CD4-positive, alpha-beta T cell treated with Interleukin-4 for 1 hour (primary cell): Measurements from ENCODE around the gene SH2B3.
"Not testable (repeated sequence)": the region's sequence is repeated elsewhere in the genome, so short reads cannot be mapped to it uniquely, and the experiment has no call there.

Experiments used
- DNase-seq, 2 donors: peaks; one replicate each; pipeline ENCODE4 v3.0.0-alpha.2; 2020 to 2022

SH2B3 gene

DNA sequence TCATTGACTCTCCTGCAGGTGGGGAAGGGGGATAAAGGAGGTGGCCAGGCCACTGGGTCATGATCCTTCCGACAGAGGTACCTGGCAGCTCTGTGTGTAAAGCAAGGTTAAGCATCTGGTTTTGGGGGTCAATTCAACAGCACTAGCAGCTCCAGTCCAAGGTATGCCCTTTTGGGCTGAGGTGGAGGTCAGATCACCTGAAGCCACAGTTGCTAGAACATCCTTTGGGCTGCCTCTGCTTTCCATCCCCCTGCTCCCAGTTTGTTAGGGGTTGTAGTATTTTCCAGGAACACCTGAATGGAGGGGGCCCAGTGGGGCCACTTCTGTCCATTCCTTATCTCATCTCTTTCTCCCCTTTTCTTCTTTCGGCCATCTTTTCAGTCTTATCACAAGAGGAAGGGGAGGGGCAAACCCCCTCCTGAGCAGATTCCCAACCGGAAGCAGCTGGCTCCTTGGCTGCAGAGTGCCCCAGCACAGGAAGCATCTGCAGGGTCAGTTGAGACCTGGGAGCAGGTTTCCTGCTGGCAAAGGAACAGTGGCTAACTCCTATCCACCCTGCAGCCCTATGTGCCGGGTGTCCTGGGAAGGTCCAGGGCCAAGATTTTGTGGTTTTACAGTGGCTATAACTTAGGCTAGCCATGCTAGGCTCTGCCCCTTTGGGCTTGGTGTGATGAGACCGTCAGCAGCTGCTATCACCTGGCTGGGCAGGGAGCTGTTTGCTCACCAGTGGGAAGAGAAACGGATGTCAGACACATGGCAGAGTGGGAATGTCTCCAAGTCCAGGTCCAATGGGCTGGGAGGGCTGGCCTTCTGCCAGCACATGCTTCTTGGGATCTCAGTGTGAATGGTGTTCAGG is 40.2 kb downstream of the SH2B3 start:
- peak in 1 of 2 donors; percentile 9 for DNase-seq

DNA sequence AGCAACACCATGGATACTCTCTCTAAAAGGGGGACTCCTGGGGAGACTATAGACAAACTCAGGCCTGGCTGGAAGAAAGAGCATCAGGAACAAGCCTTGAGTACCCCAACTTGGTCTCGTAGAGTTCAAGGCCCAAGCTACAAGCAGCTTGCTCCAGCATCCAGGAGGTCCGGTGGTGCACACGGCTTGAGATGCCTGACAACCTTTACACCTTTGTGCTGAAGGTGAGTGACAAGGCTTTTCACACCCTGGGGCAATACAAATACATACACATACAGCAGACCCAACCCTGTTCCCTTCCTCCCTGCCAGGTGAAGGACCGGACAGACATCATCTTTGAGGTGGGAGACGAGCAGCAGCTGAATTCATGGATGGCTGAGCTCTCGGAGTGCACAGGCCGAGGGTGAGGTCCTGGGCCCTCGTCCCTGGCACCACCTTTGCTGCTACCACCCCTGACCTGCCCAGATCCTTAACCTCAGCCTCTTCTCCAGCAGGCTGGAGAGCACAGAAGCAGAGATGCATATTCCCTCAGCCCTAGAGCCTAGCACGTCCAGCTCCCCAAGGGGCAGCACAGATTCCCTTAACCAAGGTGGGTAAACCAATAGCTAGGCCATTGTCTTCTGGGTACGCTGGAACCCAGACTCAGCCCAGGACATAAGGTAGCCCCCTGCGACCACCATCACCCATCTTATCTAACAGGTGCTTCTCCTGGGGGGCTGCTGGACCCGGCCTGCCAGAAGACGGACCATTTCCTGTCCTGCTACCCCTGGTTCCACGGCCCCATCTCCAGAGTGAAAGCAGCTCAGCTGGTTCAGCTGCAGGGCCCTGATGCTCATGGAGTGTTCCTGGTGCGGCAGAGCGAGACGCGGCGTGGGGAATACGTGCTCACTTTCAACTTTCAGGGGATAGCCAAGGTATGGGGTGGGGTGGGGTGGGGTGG is 41.2 kb downstream of the SH2B3 start:
- DNase-seq, result peak in 1 of 2 donors; percentile 7

DNA sequence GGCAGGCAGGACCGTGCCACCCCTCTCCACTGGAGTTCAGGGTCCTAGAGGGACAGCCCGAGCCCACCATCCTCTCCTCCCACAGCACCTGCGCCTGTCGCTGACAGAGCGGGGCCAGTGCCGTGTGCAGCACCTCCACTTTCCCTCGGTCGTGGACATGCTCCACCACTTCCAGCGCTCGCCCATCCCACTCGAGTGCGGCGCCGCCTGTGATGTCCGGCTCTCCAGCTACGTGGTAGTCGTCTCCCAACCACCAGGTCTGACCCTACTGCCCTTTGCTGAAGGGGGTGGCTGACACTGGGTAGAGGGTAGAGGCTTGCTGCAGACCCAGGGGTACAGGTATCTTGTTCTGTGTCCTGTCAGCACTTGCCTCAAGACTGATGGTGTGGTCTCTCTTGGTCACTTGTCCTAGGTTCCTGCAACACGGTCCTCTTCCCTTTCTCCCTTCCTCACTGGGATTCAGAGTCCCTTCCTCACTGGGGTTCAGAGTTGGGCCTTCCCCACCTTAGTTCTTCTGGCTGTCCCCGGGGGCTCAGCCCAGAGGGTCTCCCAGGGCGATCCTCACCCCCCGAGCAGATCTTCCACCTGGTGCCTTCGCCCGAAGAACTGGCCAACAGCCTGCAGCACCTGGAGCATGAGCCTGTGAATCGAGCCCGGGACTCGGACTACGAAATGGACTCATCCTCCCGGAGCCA is 42.0 kb downstream of the SH2B3 start:
- peak in 1 of 2 donors; percentile 9 for DNase-seq

DNA sequence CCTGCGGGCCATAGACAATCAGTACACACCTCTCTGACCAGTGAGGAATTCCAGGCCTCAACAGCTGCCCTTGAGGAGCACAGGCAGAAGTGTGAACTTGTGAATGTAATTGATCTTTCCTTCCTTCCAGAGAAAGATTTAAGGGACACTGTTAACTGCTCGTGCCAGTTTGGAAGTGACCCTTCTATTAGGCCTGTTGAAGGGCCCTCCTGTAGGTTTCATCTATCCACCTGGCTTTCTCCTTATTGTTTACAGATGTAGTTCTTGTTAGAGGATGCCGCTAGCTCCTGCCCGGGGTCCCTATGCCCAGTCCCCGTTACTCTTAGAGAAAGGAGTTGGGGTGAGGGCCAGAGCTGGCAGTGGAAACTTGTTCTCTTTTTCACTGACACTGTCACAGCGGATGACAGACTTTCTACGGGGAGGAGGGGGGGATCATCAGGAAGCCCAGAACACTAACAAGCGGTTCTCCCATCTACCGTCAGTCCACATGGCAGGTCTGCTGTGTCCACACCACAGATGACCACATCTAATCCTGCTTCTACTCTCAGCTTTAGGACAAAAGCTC is 42.6 kb downstream of the SH2B3 start:
- peak in 1 of 2 donors; percentile 4 for DNase-seq

DNA sequence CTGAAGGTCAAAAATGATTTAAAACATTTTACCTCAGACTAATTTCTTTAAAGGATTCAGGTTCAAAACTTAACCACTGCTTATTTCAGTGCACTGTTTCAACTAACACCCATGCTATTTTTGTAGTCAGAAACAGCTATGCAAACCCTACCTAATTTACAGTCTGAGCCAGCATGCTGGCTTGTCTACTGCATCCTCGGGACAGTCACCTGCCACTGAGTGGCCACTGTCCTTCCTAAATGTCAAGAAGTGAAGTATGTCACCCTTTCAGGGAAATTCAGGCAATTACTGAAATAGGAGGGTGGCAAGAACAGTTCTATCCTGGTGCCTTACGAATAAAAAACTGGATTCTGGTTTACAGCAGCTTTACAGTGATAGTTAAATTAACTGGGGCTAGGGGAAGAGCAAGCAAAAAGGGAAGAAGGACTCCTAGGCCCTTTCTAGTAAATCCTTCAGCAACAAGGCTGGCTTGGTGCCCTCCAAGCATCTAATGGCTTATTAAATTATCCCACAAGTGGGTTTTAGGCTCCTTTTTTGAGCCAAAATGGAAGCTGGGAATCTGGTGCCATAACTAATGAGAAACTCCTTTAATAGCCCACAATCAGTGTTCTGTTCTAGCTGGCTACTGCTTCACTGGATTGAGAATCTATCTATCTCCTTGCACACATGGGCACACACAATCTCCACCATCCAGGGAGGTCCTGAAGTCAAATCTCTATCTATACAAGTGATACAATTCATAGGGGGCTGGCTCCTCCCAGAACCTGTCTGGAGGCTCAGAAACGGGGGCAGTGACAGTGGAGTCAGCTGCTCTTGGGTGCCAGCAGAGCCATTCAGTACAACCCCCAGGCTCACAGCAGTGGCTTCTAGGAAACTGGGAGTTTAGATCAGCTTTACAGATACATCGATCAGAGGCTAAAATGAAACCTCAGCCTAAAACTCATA is 43.4 kb downstream of the SH2B3 start:
- DNase-seq, result peak in 1 of 2 donors; percentile 6

DNA sequence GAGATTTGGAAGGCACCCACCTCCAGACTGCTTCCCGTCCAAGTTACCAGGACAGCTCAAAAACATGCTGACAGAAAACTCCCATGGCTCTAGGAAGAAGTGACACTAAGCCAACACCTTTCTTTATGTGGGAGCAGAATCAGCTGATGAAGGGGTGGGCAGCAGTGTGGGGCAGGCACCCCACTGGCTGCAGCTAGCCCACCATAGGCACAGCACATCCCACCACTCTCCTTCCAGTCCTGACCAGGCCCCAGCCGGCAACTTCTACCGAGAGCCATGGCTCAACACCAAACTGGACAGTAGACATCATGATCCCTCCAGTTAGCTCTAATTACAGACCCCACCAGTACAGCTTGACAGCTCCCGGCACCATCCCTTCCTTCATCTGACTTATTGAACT is 45.0 kb downstream of the SH2B3 start:
- no peak for DNase-seq

DNA sequence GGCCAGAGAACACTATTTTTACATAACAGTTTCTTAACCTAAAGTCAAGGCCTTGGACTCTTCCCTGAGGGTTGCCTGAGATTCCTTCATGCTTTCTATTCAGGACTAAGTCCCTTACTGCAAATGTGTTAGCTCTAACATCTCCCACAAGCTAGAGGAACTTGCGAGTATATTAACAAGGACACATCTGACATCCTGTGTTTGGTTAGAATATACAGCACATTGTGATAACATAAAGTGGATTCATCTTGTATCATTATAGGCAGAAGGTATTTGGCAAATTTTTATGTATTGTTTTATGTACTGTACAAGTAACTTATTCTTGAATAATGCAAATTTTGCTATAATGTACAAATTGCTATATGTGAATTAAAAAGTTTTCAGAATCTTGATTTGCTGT is 45.5 kb downstream of the SH2B3 start:
- DNase-seq, result no peak

DNA sequence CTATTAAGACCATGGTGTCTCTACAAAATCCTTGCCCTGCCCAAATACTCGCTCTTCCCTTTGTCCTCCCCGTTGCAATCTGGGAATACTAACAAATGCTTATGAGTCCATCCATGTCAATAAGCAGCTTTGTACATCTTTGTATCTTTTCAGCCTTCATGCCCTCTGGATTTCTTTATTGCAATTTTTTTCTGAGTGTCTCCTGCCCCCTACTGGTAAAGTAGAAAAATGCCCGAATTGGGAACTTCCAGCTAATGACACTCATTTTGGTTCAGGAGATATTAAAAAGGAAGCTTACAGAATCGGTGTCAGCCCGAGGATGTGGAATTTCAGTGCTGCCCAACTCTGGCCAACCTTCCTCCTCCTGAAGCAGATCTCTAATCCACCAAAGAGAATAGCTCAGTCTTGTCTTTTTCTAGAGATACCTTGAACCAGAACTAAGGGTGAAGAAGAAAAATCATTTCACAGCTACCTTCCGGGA is 46.0 kb downstream of the SH2B3 start:
- DNase-seq, result peak in 1 of 2 donors; percentile 83

DNA sequence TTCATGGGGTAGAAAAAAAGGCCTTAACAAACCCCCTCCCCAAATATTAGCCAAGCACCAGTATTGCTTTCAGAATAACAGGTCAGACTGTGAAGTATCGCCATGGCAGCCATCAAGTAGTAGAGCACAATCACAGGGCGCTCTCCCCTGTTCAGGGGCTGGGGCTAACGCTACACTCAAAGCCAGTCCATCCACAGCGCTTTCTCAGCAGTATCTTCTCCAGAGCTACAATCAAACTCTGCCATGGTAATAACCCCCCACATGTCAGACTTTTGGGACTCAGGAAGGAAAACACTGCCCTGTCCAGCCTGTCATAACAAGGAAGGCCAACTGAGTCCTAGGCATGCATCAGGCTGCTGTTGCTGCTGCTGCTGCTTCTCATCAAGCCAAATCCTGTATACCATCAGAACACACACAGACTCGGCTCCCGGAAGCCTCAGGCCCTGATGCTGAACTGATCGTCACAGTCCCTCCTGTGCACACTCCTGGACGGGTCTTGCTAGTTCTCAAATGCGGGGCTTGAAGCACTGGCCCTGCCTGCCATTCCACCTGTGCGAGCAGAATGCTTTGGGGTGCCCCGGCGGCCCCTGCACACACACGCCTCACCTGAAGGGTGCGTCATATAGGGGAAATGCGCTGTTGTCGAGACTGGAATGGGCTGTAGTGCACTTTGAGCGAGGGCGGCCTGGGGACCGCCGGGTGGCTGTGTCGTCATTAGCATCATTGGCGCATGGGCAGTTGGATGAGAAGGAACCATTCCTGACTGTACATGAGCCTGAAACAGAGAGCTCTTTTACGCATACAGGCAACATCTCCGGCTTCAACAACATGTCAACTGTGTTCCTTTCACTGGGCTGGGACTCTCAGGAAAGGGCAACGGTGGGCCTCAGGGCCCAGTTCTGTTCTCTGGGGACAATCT is 47.6 kb downstream of the SH2B3 start:
- no peak for DNase-seq

DNA sequence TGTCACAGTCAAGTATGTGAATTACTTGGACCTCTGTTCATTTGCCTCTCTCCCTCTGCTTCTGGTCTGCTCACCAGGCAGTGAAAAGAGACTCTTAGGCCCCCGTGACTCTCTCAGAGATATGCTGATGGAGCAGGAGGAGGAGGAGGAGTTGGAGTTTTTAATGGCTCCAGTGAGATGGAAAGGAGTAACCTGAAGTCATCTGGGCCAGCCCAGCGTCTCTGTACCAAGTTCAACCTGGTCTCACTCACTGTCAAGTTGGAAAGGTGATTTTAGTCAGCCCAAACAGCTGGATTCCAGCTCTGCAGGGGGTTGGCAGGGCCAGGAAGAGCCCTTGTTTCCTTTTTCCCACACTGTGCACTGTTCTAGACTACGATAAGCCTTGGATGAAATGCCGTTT is 48.6 kb downstream of the SH2B3 start:
- no peak for DNase-seq

DNA sequence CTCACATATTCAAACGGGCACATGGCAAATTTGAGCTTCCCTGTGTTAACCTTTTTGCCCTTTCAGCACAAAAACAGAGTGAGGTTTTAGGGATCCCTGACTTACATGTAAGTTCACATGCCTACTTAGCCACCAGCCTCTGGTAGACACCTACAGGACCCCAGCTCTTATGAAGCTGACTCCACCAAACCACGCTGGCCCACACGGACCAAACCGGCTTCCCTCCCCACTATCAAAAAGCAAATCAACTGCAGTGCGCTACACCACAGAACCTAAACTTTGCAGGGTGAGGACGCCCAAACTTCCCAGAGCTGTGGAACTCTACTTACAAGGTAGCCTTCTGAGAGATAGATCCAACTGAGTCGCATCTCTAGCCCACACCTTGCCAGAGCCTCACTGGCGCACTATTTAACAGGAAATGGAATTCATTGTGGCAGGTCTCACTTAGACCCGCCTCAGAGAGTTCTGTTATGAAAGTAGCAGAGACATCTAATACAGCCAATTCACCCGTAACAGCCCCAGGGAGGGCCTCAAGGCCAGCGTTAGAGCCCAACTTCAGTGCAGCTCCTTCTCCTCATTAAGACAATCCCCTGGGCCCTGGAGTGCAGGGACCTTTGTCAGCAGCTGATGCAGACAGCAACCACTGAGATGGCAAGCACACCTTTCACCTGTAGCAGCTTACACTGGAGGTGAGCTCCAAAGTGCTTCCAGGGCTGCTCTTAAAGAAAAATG is 49.2 kb downstream of the SH2B3 start:
- DNase-seq, result no peak

DNA sequence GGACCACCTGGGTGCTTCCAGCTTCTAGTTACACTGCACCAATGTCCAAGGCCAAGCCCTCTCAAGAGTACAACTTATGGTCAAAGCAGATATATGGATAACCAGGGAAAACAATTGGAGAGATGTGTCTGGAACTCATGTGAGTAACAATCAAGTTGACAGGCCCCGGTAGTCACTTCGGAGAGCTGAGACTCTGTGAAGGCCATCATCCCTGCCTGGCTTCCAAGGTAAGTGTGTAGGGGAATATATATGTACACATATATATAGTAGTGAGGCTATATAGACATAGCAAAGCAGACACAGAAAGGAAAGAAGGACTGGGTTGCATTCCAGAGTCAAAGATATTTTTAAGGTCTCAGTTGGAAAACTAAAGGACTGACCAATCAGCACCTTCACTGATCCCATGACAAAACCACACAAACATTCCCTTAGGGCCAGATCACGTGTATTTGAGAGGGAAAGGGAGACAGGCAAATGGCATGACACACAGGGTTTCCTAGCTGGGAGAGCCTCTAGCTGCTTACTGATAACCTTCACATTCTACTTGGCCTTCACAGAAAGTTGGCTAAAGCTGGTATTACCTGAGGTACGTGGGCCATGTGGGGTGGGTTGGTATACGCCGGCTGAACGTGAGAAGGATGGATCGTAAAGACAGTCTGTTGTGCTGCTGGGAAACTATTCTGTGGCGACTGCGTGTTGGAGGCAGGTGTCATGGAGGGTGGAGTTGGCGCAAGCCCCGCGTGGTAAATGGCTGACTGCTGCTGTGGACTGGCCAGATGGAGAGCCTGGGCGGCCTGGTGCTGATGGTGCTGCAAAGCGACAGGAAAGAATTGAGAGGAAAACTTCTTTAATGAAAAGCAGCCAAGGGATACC is 50.0 kb downstream of the SH2B3 start:
- DNase-seq, result no peak

DNA sequence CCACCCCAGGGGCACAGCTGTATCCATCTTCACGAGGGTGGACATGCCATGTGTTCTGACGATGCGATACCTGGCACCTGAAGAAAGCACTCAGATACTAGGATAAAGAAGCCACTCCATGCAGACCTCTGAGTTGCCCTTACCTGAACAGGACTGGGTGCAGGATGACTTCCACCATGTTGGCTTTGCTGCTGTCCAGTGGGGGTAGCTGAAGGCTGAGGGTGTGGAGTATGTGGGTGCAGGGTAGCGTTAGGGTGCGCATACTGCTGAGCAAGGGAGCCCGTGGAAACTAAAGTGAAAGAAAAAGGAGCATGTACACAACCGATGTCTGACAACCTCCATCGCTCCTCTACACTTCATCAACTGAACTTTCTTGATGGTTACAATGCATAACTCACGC is 51.3 kb downstream of the SH2B3 start:
- no peak for DNase-seq

DNA sequence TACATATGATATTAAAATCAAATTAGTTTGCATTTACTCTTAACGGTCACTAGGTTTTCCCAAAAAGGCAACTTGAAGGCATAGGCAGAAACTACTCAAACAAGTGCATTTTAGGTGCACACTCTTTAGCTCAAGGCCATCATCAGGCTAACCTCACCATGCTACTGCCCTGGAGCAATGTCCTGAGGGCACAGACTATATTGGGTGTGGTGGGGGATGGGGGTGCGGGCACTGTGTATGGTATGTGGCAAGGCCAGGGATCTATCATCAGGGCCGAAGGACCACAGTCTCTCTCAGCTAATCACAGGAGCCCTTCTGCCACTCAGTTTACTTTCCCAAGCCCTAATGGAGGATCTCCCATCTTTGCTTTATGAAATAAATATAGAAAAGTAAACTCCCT is 51.9 kb downstream of the SH2B3 start:
- no peak for DNase-seq

DNA sequence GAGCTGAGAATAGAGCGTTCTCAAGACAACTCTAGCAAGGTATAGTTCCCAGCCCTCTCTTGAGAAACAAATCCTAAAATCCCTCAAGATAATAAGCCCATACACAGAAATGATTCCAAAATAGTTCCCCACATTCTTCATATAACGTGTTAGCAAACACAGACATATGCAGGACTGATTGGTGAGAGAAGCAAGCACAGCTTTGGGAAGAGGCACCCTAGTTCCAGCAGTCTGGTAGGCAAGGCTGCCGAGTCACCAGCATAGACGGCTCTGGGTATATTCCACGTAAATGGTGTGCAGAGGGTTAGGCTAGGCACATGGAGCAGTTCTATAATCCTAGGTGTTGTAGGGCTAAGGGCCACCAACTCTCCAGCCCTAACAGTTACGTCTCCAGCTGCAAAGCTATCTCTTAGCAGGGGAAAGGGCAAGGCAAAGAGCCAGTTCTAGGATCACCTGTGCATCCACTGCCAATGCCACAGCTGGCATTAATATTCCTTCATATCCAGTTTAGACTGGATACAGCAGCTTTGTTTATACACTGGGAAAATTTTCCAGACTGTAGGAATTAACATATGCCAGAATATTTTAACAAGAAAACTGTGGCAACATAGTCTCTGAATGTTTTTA is 52.9 kb downstream of the SH2B3 start:
- DNase-seq, result no peak

DNA sequence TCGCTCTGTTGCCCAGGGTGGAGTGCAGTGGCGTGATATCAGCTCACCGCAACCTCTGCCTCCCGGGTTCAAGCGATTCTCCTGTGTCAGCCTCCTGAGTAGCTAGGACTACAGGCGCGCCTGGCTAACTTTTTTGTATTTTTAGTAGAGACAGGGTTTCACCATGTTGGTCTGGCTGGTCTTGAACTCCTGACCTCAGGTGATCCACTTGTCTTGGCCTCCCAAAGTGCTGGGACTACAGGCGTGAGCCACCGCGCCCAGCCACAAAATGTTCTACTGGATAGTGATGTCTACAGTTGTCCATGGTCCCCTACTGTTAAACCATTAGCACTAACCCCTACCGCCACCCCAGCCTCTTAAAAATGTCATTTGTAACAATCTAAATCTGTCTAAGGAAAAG is 54.4 kb downstream of the SH2B3 start:
- DNase-seq, result not testable (repeated sequence)

DNA sequence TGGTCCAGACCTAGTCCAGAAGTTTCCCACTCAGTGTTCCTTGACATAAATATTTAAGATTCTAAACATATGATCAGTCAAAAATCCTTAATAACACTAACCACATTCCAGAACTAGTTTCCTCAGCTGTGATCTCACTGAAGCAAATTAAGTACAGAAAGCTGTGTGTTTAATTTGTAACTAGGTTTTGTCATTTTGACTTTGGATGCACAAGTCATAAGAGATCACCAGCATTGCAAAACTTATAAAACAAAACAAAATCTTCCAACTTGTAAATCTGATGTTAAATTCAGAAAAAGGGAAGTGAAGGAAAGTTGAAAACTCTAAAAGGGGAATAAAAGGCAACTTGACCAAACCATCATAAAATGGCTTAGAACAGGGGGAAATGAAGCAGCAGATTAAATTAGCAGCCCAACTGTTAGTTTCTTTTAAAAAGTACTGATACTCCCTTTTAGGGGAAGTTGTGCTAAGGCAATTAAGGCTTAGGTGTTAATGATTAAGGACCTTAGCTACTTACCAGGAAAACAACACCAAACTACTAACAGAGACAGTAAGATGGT is 56.6 kb downstream of the SH2B3 start:
- DNase-seq, result no peak
